ENCODE measurements around the gene STRN4. TPM values are rescaled to one million over a fixed set of nuclear protein-coding genes. Genes with fewer than 3 reads are reported as not detected.

The STRN4 gene
- total RNA-seq, 4 donors from 2014 or later = 33.6 to 92.3 (median 64.7) TPM

GRCh38 chr19:46721269-46722003 is 24.8 kb downstream of the STRN4 start:
- TF ChIP-seq, protein P1, sequence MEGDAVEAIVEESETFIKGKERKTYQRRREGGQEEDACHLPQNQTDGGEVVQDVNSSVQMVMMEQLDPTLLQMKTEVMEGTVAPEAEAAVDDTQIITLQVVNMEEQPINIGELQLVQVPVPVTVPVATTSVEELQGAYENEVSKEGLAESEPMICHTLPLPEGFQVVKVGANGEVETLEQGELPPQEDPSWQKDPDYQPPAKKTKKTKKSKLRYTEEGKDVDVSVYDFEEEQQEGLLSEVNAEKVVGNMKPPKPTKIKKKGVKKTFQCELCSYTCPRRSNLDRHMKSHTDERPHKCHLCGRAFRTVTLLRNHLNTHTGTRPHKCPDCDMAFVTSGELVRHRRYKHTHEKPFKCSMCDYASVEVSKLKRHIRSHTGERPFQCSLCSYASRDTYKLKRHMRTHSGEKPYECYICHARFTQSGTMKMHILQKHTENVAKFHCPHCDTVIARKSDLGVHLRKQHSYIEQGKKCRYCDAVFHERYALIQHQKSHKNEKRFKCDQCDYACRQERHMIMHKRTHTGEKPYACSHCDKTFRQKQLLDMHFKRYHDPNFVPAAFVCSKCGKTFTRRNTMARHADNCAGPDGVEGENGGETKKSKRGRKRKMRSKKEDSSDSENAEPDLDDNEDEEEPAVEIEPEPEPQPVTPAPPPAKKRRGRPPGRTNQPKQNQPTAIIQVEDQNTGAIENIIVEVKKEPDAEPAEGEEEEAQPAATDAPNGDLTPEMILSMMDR (IDR thresholded peaks at IDR 0.05) = no peak
- DNase-seq (ENCODE audit: low spot score) (no peak), ATAC-seq (ENCODE audit: low FRiP score) (no peak)

GRCh38 chr19:46720503-46721239 is 25.6 kb downstream of the STRN4 start:
- TF ChIP-seq, protein P1 (IDR thresholded peaks at IDR 0.05) = no peak
- ATAC-seq (ENCODE audit: low FRiP score) = no peak
- no peak for DNase-seq (ENCODE audit: low spot score)

- no peak for DNase-seq (ENCODE audit: low spot score)
- TF ChIP-seq, protein P1 (IDR thresholded peaks at IDR 0.05) = no peak
These were observed 26.4 kb downstream of the STRN4 start for GRCh38 chr19:46719629-46720502.

DNA sequence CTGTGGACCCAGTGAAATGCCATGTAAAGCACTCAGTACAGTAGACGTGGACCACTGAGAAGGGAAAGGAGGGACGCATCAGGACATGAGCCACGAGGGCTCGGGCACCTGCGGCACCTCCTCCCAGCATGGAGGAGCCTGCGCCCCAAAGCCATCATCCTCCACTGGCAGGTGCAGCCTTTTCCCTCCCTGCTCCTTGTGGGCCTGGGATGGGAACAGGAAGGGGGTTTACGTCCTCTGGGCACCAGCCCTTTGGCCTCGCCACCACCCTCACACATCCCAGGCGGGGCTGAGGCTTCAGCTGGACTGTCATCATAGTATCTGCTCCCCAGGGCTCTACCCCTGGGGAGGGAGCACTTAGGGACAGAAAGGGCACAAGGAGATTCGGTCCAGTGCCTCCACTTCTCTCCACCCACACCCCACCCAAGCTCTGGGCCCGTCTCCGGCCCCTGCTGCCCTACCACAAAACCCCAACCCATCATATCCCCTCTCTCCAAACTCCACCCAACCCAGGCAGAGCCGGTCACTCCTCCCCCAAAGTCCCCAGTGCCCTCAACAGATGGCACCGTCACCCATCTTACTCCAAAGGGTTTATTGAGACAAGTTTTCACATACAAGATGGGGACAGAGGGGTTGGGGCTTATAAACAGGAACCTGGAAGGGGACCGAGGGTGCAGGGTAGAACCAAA is 27.2 kb downstream of the STRN4 start:
- TF ChIP-seq, protein P1 (IDR thresholded peaks at IDR 0.05) = no peak
- ATAC-seq (ENCODE audit: low FRiP score) = no peak
- no peak for DNase-seq (ENCODE audit: low spot score)

More at GRCh38 chr19:46719629-46720502, 26.4 kb downstream of the STRN4 start:
- no peak for ATAC-seq (ENCODE audit: low FRiP score)

- ATAC-seq (ENCODE audit: low FRiP score) (no peak), DNase-seq (ENCODE audit: low spot score) (no peak)
- TF ChIP-seq, protein P1 (IDR thresholded peaks at IDR 0.05) = no peak
These were observed 27.9 kb downstream of the STRN4 start for GRCh38 chr19:46718157-46718933.

- TF ChIP-seq, protein P1 (IDR thresholded peaks at IDR 0.05) = no peak
- no peak for ATAC-seq (ENCODE audit: low FRiP score)
- no peak for DNase-seq (ENCODE audit: low spot score)
These were observed 28.5 kb downstream of the STRN4 start for GRCh38 chr19:46717716-46718143.
